Small intestine (tissue), 16 donors: Measurements from ENCODE around the gene SEC11A. TPM values are rescaled to one million over a fixed set of nuclear protein-coding genes. Genes with fewer than 3 reads are reported as not detected.

Experiments used
- DNase-seq, 2 donors: peaks; one replicate each; pipeline versions ENCODE4 v3.0.0 to v3.0.0-alpha.2; 2013
- FAIRE-seq: peaks from 2 replicates; lab custom pipeline; 2012; peaks lifted over from hg19 to GRCh38; lab: Jason Lieb, UNC
- H3K27ac ChIP-seq, 3 donors: one replicate each; pipeline ENCODE4 v1.5.1; 2013; ENCODE audit warnings: low read length in 2 of 3, mild to moderate bottlenecking in 2 of 3, control low read depth in 1 of 3, inconsistent platforms in 1 of 3, low read depth in 1 of 3, moderate library complexity in 1 of 3
- H3K27me3 ChIP-seq, 3 donors: one replicate each; pipeline ENCODE4 v1.6.1; 2013; ENCODE audit warnings: low read length in 3 of 3, inconsistent platforms in 1 of 3; ENCODE audit not compliant: control insufficient read depth in 3 of 3, insufficient read depth in 3 of 3
- H3K36me3 ChIP-seq, 3 donors: one replicate each; pipeline ENCODE4 v1.6.1; 2013; ENCODE audit warnings: low read length in 3 of 3, inconsistent platforms in 1 of 3, low read depth in 1 of 3, mild to moderate bottlenecking in 1 of 3, moderate library complexity in 1 of 3; ENCODE audit not compliant: control insufficient read depth in 3 of 3, insufficient read depth in 2 of 3
- H3K4me1 ChIP-seq, 3 donors: one replicate each; pipeline ENCODE4 v1.6.1; 2013; ENCODE audit warnings: low read length in 2 of 3, inconsistent platforms in 1 of 3, low read depth in 1 of 3, mild to moderate bottlenecking in 1 of 3, moderate library complexity in 1 of 3; ENCODE audit not compliant: control insufficient read depth in 3 of 3, insufficient read depth in 2 of 3
- H3K4me3 ChIP-seq, 3 donors: one replicate each; pipeline ENCODE4 v1.5.1; 2013; ENCODE audit warnings: low read length in 3 of 3, control low read depth in 1 of 3, inconsistent platforms in 1 of 3, low read depth in 1 of 3, mild to moderate bottlenecking in 1 of 3, moderate library complexity in 1 of 3
- H3K9me3 ChIP-seq, 2 donors: one replicate each; pipeline ENCODE4 v1.6.1; 2013; ENCODE audit warnings: low read depth in 1 of 2, low read length in 1 of 2; ENCODE audit not compliant: control insufficient read depth in 2 of 2, insufficient read depth in 1 of 2
- WGBS, 3 donors: extraction: QIAGEN DNeasy Blood & Tissue Kit; methylation state at CpG; one replicate each; pipeline ENCODE4 v1.1.7; 2013; 5-methylcytosine and 5-hydroxymethylcytosine counted together
- long read RNA-seq, 10 donors: transcript quantifications; one replicate each; lab custom pipeline, GENCODE V29; 2026
- polyA plus RNA-seq, 4 donors: library from polyadenylated mRNA; stranded (reverse) in 3 of 4; unstranded in 1 of 4; fragments of 200-250 nt in 3 of 4; fragments of 120-200 nt in 1 of 4; gene quantifications; one replicate each; pipeline versions ENCODE4 v1.2.1 to v1.2.3, GENCODE V29; 2013
- donor health status: healthy with polysubstance abuse.
- donor health status: control.
- donor health status: control.
- donor health status: Bipolar disorder and iron deficiency.
- donor health status: healthy.

SEC11A gene
- 100 to 1,000 TPM; 110 to 156 (median 148) TPM for polyA plus RNA-seq
- long read RNA-seq, donor 1 = 0 reads
- long read RNA-seq, donor 2, transcript SEC11A-207 (1 exons, 2,204 nt) = major isoform, 59 of 84 reads
- long read RNA-seq, donor 2, transcript SEC11A-206 (2 exons, 3,626 nt) = minor isoform, 6 of 84 reads
- long read RNA-seq, donor 2, transcript SEC11A-201 (6 exons, 1,656 nt) = minor isoform, 17 of 84 reads
- long read RNA-seq, donor 2, partial matches to known transcripts = 0 of 84 reads
- long read RNA-seq, donor 2, other reads (novel, unspliced or antisense) = 0 of 84 reads
- long read RNA-seq, donor 3, transcript SEC11A-201 (6 exons, 1,656 nt) = minor isoform, 34 of 155 reads
- long read RNA-seq, donor 3, transcript SEC11A-207 (1 exons, 2,204 nt) = major isoform, 112 of 155 reads
- long read RNA-seq, donor 3, transcript SEC11A-206 (2 exons, 3,626 nt) = minor isoform, 9 of 155 reads
- long read RNA-seq, donor 3, partial matches to known transcripts = 0 of 155 reads
- long read RNA-seq, donor 3, other reads (novel, unspliced or antisense) = 0 of 155 reads
- long read RNA-seq, donor 4, transcript SEC11A-201 (6 exons, 1,656 nt) = minor isoform, 6 of 17 reads
- long read RNA-seq, donor 4, transcript SEC11A-207 (1 exons, 2,204 nt) = major isoform, 11 of 17 reads
- long read RNA-seq, donor 4, partial matches to known transcripts = 0 of 17 reads
- long read RNA-seq, donor 4, other reads (novel, unspliced or antisense) = 0 of 17 reads
- long read RNA-seq, donor 5, transcript SEC11A-201 (6 exons, 1,656 nt) = minor isoform, 11 of 40 reads
- long read RNA-seq, donor 5, transcript SEC11A-207 (1 exons, 2,204 nt) = major isoform, 25 of 40 reads
- long read RNA-seq, donor 5, partial matches to known transcripts = 0 of 40 reads
- long read RNA-seq, donor 5, other reads (novel, unspliced or antisense) = 0 of 40 reads
- long read RNA-seq, donor 6, transcript SEC11A-201 (6 exons, 1,656 nt) = minor isoform, 55 of 184 reads
- long read RNA-seq, donor 6, transcript SEC11A-207 (1 exons, 2,204 nt) = major isoform, 122 of 184 reads
- long read RNA-seq, donor 6, transcript SEC11A-206 (2 exons, 3,626 nt) = minor isoform, 5 of 184 reads
- long read RNA-seq, donor 6, partial matches to known transcripts = 0 of 184 reads
- long read RNA-seq, donor 6, other reads (novel, unspliced or antisense) = 0 of 184 reads
- long read RNA-seq, donor 7, transcript SEC11A-207 (1 exons, 2,204 nt) = major isoform, 206 of 340 reads
- long read RNA-seq, donor 7, transcript SEC11A-209 (7 exons, 1,089 nt) = minor isoform, 32 of 340 reads
- long read RNA-seq, donor 7, transcript SEC11A-201 (6 exons, 1,656 nt) = minor isoform, 83 of 340 reads
- long read RNA-seq, donor 7, transcript SEC11A-202 (7 exons, 1,223 nt) = minor isoform, 6 of 340 reads
- long read RNA-seq, donor 7, partial matches to known transcripts = 5 of 340 reads
- long read RNA-seq, donor 7, other reads (novel, unspliced or antisense) = 0 of 340 reads
- long read RNA-seq, donor 8, transcript SEC11A-207 (1 exons, 2,204 nt) = major isoform, 15 of 25 reads
- long read RNA-seq, donor 8, transcript SEC11A-201 (6 exons, 1,656 nt) = minor isoform, 8 of 25 reads
- long read RNA-seq, donor 8, partial matches to known transcripts = 0 of 25 reads
- long read RNA-seq, donor 8, other reads (novel, unspliced or antisense) = 0 of 25 reads
- long read RNA-seq, donor 9, transcript SEC11A-201 (6 exons, 1,656 nt) = minor isoform, 12 of 40 reads
- long read RNA-seq, donor 9, transcript SEC11A-207 (1 exons, 2,204 nt) = major isoform, 27 of 40 reads
- long read RNA-seq, donor 9, partial matches to known transcripts = 0 of 40 reads
- long read RNA-seq, donor 9, other reads (novel, unspliced or antisense) = 0 of 40 reads
- long read RNA-seq, donor 10, transcript SEC11A-202 (7 exons, 1,223 nt) = minor isoform, 6 of 241 reads
- long read RNA-seq, donor 10, transcript SEC11A-206 (2 exons, 3,626 nt) = minor isoform, 5 of 241 reads
- long read RNA-seq, donor 10, transcript SEC11A-201 (6 exons, 1,656 nt) = minor isoform, 90 of 241 reads
- long read RNA-seq, donor 10, transcript SEC11A-207 (1 exons, 2,204 nt) = major isoform, 127 of 241 reads
- long read RNA-seq, donor 10, partial matches to known transcripts = 10 of 241 reads
- long read RNA-seq, donor 10, other reads (novel, unspliced or antisense) = 0 of 241 reads

DNA sequence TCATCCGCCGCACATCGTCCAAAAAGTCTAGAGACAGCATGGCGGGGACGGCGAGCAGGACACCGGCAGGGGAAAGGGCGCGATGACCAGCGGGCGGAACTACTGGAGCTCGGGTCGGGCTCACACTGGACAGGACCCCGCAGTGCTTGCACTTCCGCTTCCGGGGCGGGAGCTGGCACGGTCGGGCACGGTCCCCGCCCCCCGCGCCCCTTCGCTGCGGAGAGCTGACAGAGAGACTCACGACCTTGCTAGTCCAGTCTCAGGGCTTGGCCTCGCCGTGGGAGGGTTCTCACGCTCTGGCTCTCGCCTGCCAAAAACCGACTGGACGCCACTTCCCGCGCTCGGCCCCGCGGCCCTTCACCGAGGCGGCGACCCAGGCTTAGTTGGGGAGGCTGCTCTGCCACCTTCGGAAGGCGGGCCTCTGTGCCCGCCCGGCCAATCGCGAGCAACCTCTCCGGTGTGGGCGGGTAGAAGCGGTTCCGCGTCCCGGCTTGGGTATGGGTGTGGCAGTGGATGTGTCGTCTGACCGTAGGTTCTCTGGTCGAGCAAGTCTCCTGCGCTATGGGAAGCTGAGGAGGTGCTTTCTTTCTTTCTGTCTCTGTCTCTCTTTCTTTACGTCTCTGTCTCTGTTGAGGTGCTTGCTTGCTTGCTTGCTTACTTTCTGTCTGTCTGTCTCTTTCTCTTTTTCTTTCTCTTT is at the start of gene SEC11A:
TSS of gene SEC11A (minus strand) at position 104 of the 697 bp plus-strand sequence. CDS start at position 40, 64 bp downstream.
- Histone ChIP-seq H3K27me3 (no peaks in the 10 kb centered on the region), H3K4me1 (peaks cover 0 to 16% (median 7%) of the 10 kb centered on the region in 3 donors), H3K9me3 (no peaks in the 10 kb centered on the region), H3K4me3 (peak within 1 kb of the TSS; percentile 93 to 96 (median 94)), H3K36me3 (peaks cover 0 to 10% (median 0%) of the 10 kb centered on the region in 3 donors), H3K27ac (peak within 1 kb of the TSS; percentile 92 to 98 (median 96))
- 0 to 1% (median 0%) methylated on average over 52 to 57 of the region's 57 CpGs for WGBS, 3 donors
- peak; percentile 96 to 98 for DNase-seq
- no peak for FAIRE-seq

DNA sequence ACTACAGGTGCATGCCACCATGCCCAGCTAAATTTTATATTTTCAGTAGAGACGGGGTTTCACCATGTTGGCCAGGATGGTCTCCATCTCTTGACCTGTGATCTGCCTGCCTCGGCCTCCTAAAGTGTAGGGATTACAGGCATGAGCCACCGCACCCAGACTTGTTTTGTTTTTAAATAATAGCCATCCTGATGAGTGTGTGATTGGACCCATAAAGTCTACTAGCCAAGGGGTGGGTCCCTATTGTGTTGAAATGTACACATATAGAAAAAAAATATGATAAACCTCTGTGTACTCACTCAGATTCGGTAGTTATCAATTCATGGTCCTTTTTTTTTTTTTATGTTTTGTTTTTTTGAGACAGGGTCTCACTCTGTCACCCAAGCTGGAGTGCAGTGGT is 49.7 kb upstream of the SEC11A start:
- 71 to 84% (median 84%) methylated on average over 4 of the region's 4 CpGs for WGBS, 3 donors
- H3K4me1 ChIP-seq = peaks cover 8 to 25% (median 17%) of the 10 kb centered on the region in 3 donors
- no peak overlapping the region for H3K4me3 ChIP-seq
- H3K27me3 ChIP-seq = no peaks in the 10 kb centered on the region
- peaks cover 5 to 35% (median 13%) of the 10 kb centered on the region in 3 donors for H3K36me3 ChIP-seq
- no peaks in the 10 kb centered on the region for H3K9me3 ChIP-seq
- no peak overlapping the region for H3K27ac ChIP-seq
- DNase-seq = no peak
- no peak for FAIRE-seq

DNA sequence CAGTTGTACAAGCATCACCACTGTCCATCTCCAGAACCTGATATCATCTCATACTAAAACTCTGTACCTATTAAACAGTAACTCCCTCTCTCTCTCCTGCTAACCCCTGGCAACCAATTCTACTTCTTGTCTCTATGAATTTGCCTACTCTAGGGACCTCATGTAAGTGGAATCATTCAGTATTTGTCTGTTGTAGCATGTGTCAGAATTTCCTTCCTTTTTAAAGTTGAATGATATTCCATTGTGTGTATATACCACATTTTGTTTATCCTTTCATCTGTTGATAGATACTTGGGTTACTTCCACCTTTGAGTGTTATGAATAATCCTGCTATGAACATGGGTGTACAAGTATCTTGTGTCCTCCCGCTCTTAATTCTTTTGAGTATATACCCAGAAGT is 49.0 kb upstream of the SEC11A start:
- Histone ChIP-seq H3K4me3 (no peak overlapping the region), H3K9me3 (no peaks in the 10 kb centered on the region), H3K27ac (no peak overlapping the region), H3K4me1 (peaks cover 8 to 25% (median 23%) of the 10 kb centered on the region in 3 donors), H3K36me3 (peaks cover 5 to 31% (median 12%) of the 10 kb centered on the region in 3 donors), H3K27me3 (no peaks in the 10 kb centered on the region)
- 90 to 100% (median 99%) methylated on average over 1 of the region's 1 CpG for WGBS, 3 donors
- DNase-seq = no peak
- no peak for FAIRE-seq

GRCh38 chr15:84764585-84764984 is 48.6 kb upstream of the SEC11A start:
- H3K27ac ChIP-seq = no peak overlapping the region
- H3K4me1 ChIP-seq = peaks cover 8 to 25% (median 25%) of the 10 kb centered on the region in 3 donors
- H3K4me3 ChIP-seq = no peak overlapping the region
- 52 to 73% (median 52%) methylated on average over 3 of the region's 3 CpGs for WGBS, 3 donors
- H3K27me3 ChIP-seq = no peaks in the 10 kb centered on the region
- H3K36me3 ChIP-seq = peaks cover 5 to 28% (median 9%) of the 10 kb centered on the region in 3 donors
- peak in 1 of 2 donors; percentile 36 for DNase-seq
- H3K9me3 ChIP-seq = no peaks in the 10 kb centered on the region
- no peak for FAIRE-seq

DNA sequence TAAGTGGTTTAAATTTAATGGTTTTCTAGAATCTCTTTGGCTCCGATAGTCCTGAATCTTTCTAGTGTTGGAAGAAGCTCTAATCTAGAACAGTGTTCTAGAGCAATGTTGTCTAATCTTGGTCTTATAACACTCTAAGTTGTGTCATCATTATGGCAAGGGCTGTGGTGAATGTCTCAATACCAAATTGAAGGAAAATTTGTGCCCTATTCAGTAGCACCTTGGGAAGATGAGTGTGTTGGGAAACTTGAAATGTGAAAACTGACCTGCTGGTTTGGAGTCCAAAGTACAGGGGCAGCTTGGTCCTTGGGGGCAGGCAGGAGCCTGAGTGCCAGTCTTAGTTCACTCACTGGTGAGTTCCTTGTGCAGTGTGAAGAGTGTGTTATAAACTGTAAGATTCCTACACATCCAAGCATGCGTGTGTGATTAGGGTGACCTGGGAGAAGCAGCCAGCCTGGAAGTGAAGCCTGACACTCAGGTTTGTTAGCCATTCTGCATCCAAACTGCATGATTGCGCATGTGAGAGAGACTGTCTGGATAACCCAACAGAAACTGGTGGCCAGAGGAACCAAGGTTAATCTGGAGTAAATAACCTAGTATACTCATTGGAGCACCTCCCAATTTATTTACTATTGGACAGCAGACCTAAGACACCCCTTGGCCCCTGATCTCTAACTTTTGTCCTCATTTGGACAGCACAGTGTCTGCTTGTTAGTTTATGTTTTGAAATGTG is 47.1 kb upstream of the SEC11A start:
- Histone ChIP-seq H3K27me3 (no peaks in the 10 kb centered on the region), H3K36me3 (peaks cover 2 to 19% (median 9%) of the 10 kb centered on the region in 3 donors), H3K27ac (no peak overlapping the region), H3K9me3 (no peaks in the 10 kb centered on the region), H3K4me1 (peaks cover 8 to 38% (median 31%) of the 10 kb centered on the region in 3 donors), H3K4me3 (no peak overlapping the region)
- FAIRE-seq (no peak), DNase-seq (peak; percentile 56 to 58)
- WGBS, 3 donors = 79 to 93% (median 89%) methylated on average over 3 of the region's 3 CpGs

- FAIRE-seq = no peak
These were observed 45.7 kb upstream of the SEC11A start for GRCh38 chr15:84761607-84762131.

More at GRCh38 chr15:84761607-84762131, 45.7 kb upstream of the SEC11A start:
- Histone ChIP-seq H3K27me3 (no peaks in the 10 kb centered on the region), H3K4me3 (no peak overlapping the region), H3K27ac (peak overlapping the region in 1 of 3 donors; percentile 66), H3K4me1 (peaks cover 8 to 38% (median 31%) of the 10 kb centered on the region in 3 donors), H3K9me3 (no peaks in the 10 kb centered on the region), H3K36me3 (peaks cover 2 to 10% (median 6%) of the 10 kb centered on the region in 3 donors)
- WGBS, 3 donors = 23 to 27% (median 24%) methylated on average over 4 of the region's 4 CpGs
- DNase-seq = no peak
